Measurements from ENCODE around the gene COG3. TPM values are rescaled to one million over a fixed set of nuclear protein-coding genes. Genes with fewer than 3 reads are reported as not detected.

The COG3 gene
- total RNA-seq, 3 donors from 2014 or later = 37.0 to 51.3 (median 47.2) TPM

GRCh38 chr13:45541806-45542205 is 77.1 kb downstream of the COG3 start:
- Histone ChIP-seq H3K36me3 (ENCODE audit: low read depth) (no peaks in the 10 kb centered on the region), H3K9me3 (no peaks in the 10 kb centered on the region)

GRCh38 chr13:45542391-45542790 is 77.7 kb downstream of the COG3 start:
- no peaks in the 10 kb centered on the region for H3K36me3 ChIP-seq (ENCODE audit: low read depth)
- intact Hi-C loops (cut with DNase I, micrococcal nuclease) = no loop called here
- no peak overlapping the region for H3K4me3 ChIP-seq
- DNase-seq (no peak), ATAC-seq (no peak)
- no peak for TF ChIP-seq CTCF (IDR thresholded peaks at IDR 0.05)
- H3K4me1 ChIP-seq (ENCODE audit: low read depth) = no peaks in the 10 kb centered on the region
- H3K9me3 ChIP-seq = no peaks in the 10 kb centered on the region

More at GRCh38 chr13:45541806-45542205, 77.1 kb downstream of the COG3 start:
- Histone ChIP-seq H3K4me1 (ENCODE audit: low read depth) (no peaks in the 10 kb centered on the region), H3K4me3 (no peak overlapping the region)
- intact Hi-C loops (cut with DNase I, micrococcal nuclease) = no loop called here
- ATAC-seq (no peak), DNase-seq (no peak)
- no peak for TF ChIP-seq CTCF (IDR thresholded peaks at IDR 0.05)

- H3K4me1 ChIP-seq (ENCODE audit: low read depth) = no peaks in the 10 kb centered on the region
- TF ChIP-seq CTCF (IDR thresholded peaks at IDR 0.05) = no peak
- no peaks in the 10 kb centered on the region for H3K36me3 ChIP-seq (ENCODE audit: low read depth)
- ATAC-seq = no peak
- intact Hi-C loops (cut with DNase I, micrococcal nuclease) = no loop called here
- DNase-seq = no peak
- H3K4me3 ChIP-seq = no peak overlapping the region
- H3K9me3 ChIP-seq = no peaks in the 10 kb centered on the region
Measured at GRCh38 chr13:45542878-45543277, 78.1 kb downstream of the COG3 start.

GRCh38 chr13:45544520-45544919 is 79.8 kb downstream of the COG3 start:
- intact Hi-C loops (cut with DNase I, micrococcal nuclease) = no loop called here
- Histone ChIP-seq H3K4me3 (no peak overlapping the region), H3K4me1 (ENCODE audit: low read depth) (no peaks in the 10 kb centered on the region), H3K9me3 (no peaks in the 10 kb centered on the region), H3K36me3 (ENCODE audit: low read depth) (no peaks in the 10 kb centered on the region)
- TF ChIP-seq CTCF (IDR thresholded peaks at IDR 0.05) = no peak
- no peak for ATAC-seq
- DNase-seq = no peak

- Histone ChIP-seq H3K9me3 (no peaks in the 10 kb centered on the region), H3K36me3 (ENCODE audit: low read depth) (no peaks in the 10 kb centered on the region), H3K4me3 (no peak overlapping the region), H3K4me1 (ENCODE audit: low read depth) (no peaks in the 10 kb centered on the region)
- TF ChIP-seq CTCF (IDR thresholded peaks at IDR 0.05) = no peak
- DNase-seq (no peak), ATAC-seq (no peak)
- intact Hi-C loops (cut with DNase I, micrococcal nuclease) = no loop called here
Measured at GRCh38 chr13:45545686-45546409, 81.1 kb downstream of the COG3 start.

- DNase-seq (no peak), ATAC-seq (no peak)
- TF ChIP-seq CTCF (IDR thresholded peaks at IDR 0.05) = no peak
- intact Hi-C loops (cut with DNase I, micrococcal nuclease) = no loop called here
- Histone ChIP-seq H3K4me1 (ENCODE audit: low read depth) (no peaks in the 10 kb centered on the region), H3K4me3 (no peak overlapping the region), H3K36me3 (ENCODE audit: low read depth) (no peaks in the 10 kb centered on the region), H3K9me3 (no peaks in the 10 kb centered on the region)
Measured at GRCh38 chr13:45546410-45546765, 81.6 kb downstream of the COG3 start.

All from mucosa of descending colon (tissue), 3 donors.